ENCODE data around the gene RIMBP2.

The RIMBP2 gene

DNA sequence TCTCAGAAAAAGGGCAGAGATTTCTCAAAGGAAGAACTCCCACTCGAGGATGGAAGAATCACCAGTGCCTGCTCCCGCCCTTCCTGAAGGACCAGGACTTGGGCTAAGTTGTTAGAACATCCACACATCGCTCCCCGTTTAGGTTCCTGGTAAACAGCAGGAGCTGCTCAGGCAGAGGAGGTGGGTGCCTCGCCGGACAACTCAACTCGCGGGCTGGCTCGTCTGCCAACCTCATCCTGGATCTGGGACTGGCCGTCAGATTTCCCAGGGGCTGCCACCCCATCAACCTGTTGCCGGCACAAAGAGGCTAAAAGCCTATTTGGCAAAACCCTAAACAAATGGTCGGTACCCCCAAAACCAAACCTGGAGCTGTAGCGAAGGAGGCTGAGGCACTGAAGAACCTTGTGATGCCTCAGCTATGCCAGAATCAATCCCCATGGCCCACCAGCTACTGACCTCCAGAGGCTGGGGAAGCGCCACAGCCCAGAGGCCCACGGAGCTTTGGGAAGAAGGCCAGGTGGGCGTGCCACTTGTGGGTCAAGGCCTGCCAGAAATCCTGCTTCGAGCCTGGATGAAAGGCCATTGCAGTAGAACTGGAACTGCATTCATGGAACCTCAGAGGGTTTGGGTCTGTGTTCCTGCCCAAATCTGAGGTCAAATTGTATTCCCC lies 42.9 kb downstream of the RIMBP2 start:
- TF ChIP-seq, protein P1, sequence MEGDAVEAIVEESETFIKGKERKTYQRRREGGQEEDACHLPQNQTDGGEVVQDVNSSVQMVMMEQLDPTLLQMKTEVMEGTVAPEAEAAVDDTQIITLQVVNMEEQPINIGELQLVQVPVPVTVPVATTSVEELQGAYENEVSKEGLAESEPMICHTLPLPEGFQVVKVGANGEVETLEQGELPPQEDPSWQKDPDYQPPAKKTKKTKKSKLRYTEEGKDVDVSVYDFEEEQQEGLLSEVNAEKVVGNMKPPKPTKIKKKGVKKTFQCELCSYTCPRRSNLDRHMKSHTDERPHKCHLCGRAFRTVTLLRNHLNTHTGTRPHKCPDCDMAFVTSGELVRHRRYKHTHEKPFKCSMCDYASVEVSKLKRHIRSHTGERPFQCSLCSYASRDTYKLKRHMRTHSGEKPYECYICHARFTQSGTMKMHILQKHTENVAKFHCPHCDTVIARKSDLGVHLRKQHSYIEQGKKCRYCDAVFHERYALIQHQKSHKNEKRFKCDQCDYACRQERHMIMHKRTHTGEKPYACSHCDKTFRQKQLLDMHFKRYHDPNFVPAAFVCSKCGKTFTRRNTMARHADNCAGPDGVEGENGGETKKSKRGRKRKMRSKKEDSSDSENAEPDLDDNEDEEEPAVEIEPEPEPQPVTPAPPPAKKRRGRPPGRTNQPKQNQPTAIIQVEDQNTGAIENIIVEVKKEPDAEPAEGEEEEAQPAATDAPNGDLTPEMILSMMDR (IDR thresholded peaks at IDR 0.05; ENCODE audit: low read depth, low read length, missing control alignments) = no peak
- no peak overlapping the region for H3K4me3 ChIP-seq (replicated peaks; ENCODE audit: low read depth, low read length)
- no peak for DNase-seq (ENCODE audit: extremely low read depth, low read depth)

DNA sequence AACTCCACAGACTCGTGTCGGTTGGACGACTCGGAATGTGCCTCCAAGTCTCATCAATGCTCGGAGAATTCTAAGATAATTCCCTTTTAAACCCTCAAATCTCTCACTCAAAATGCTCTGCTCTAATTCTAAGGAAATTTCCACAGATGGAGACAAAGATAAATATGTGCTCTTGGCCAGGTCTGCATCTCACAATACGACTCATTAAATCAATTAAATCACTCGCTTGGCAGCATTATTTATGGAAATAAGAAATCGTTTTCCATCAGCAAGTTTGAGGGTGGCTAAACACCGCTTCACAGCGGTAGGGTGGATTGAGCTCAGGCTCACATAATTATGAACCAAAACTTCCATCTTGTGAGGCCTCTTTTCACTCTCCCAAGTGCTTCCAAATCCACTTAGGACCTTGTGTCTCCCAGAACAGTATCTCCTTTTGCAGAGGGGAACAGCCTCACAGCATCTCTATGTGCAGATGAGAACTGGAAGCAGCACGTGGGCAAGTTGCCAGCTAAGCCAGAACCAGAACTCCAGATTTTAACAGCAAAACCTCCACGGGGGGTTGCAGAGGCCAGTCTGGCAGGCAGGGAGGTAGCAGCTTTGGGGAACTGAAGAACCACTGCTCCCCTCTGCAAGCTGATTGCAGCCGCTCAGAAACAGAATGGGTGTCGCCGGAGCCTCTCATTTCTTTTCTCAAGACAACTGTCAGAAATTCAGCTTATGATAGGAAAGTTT lies 43.8 kb downstream of the RIMBP2 start:
- TF ChIP-seq, protein P1 (IDR thresholded peaks at IDR 0.05; ENCODE audit: low read depth, low read length, missing control alignments) = no peak
- DNase-seq (ENCODE audit: extremely low read depth, low read depth) = no peak
- no peak overlapping the region for H3K4me3 ChIP-seq (replicated peaks; ENCODE audit: low read depth, low read length)

DNA sequence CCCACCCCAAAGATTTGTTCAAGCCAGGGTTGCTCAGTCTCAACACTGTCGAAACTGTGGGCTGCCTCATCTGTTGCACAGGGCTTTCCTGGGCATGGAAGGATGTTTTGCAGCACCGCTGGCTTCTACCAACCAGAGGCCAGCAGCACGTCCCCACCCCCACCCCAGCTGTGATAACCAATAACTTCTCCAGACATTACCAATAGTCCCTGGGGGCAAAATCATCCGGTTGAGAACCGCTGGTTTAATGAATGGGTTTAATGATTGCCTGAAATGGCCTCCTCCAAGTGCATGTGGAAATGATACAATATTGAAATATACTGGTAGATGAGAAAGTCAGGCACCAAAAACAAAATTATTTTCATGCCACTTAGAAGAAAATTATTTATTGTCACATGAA lies 44.5 kb downstream of the RIMBP2 start:
- TF ChIP-seq, protein P1 (IDR thresholded peaks at IDR 0.05; ENCODE audit: low read depth, low read length, missing control alignments) = no peak
- DNase-seq (ENCODE audit: extremely low read depth, low read depth) = no peak

DNA sequence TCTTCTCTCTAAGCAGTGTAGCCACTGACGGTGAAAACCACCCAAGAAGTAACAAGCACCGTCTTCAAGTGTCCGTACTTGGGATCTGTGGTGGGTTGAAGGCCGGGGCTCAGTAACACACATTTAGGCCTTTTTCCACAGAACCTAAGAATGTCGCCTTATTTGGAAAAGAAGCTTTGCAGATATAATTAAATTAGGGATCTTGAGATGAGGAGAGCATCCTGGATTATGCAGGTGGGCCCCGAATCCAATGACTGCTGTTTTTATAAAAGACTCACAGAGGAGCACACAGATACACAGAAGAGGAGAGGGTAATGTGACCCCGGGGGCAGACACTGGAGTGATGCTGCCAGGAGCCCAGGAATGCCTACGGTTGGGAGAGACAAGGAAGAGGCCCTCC lies 46.3 kb downstream of the RIMBP2 start:
- no peak overlapping the region for H3K4me3 ChIP-seq (replicated peaks; ENCODE audit: low read depth, low read length)
- no peak for DNase-seq (ENCODE audit: extremely low read depth, low read depth)
- TF ChIP-seq, protein P1 (IDR thresholded peaks at IDR 0.05; ENCODE audit: low read depth, low read length, missing control alignments) = no peak

More for the DNA sequence above, 44.5 kb downstream of the RIMBP2 start:
- H3K4me3 ChIP-seq (replicated peaks; ENCODE audit: low read depth, low read length) = no peak overlapping the region

DNA sequence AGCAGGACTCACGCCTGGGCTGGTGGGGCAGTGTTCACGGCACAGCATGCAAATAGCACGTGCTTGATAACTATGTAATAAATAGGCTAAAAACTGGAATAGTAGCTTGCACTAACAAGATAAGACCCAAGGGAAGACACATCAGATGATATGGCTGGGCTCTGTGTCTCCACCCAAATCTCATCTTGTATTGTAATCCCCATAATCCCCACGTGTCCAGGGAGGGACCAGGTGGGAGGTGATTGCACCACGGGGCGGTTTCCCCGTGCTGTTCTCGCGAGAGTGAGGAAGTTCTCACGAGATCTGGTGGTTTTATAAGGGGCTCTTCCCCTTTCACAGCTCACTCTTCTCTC lies 46.9 kb downstream of the RIMBP2 start:
- no peak overlapping the region for H3K4me3 ChIP-seq (replicated peaks; ENCODE audit: low read depth, low read length)
- no peak for DNase-seq (ENCODE audit: extremely low read depth, low read depth)
- TF ChIP-seq, protein P1 (IDR thresholded peaks at IDR 0.05; ENCODE audit: low read depth, low read length, missing control alignments) = no peak

DNA sequence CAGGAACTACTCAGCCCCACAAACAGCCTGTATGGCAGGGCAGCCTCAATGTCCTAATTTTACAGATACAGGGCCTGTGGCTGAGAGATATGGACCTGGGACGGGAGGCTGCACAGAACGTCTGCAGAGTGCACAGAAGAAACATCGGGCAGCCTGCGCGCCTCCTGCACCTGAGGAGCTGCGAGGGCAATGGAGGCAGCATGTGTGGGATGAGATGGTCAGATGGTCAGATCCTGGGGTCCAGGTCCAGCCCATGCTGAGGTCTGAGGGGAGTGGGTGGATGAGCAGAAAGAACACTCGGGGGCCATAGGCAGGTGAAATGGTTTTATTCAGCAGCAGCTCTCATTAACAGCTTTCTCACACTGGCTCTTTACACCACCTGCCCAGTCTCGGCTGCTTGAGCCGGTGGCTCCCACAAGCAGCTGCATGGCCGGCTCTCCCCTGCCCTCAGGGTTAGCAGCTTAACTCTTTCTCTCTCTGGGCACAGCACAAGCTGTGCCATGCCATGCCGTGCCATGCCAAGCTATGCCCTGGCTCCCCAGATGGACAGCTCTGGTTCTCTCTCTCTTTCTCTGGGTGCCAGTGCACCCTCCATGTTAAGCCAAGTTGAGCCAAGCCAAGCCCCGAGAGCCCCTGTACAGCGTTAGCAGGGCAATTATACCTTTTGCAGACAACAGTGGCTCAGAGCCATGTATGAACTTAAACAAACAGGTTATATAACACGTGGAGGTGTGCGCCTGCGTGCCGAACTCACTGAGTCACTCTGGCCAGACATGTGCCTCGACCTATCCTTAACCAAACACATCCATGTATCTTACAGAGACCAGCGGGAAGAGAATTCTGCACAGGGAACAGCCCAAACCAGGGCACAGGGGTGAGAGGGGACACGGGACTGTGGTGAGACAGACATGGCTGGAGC lies 47.6 kb downstream of the RIMBP2 start:
- DNase-seq (ENCODE audit: extremely low read depth, low read depth) = no peak
- TF ChIP-seq, protein P1 (IDR thresholded peaks at IDR 0.05; ENCODE audit: low read depth, low read length, missing control alignments) = no peak

More for the DNA sequence above, 47.6 kb downstream of the RIMBP2 start:
- no peak overlapping the region for H3K4me3 ChIP-seq (replicated peaks; ENCODE audit: low read depth, low read length)

Measured in HFF-Myc (cell line).